A204.1 (cell line): ENCODE measurements around the gene IRS1.

Source experiments
- FAIRE-seq: peaks from 2 replicates; lab custom pipeline; 2012; peaks lifted over from hg19 to GRCh38; lab: Jason Lieb, UNC

The IRS1 gene

DNA sequence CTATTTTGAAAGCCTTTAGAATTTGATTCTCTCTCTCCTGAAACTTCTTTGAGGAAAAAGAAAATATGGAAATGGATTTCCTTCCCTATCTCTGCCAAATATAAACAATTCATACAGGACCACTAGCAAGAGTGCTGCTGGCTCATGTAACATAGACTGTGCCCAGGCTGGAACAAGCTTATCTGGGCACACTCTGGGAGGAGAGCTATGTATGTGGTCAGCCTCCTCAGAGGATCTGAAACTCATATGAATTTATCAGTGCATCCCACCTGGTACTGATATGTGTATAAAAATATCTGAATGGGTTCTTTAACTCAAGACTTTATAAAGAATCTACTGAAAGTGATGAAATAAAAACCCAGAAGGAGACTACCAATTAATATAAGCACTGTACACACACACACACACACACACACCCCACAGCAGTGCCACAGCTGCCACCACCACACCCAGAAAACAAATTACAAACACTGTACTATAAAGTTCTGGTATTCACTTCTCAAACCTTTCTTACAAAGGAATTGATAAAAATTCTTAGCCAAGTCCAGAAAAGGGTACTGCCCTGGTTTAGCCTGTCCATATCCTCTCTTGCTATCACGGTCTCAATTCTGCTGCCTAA, 115.6 kb downstream of the IRS1 start:
- no peak for FAIRE-seq

DNA sequence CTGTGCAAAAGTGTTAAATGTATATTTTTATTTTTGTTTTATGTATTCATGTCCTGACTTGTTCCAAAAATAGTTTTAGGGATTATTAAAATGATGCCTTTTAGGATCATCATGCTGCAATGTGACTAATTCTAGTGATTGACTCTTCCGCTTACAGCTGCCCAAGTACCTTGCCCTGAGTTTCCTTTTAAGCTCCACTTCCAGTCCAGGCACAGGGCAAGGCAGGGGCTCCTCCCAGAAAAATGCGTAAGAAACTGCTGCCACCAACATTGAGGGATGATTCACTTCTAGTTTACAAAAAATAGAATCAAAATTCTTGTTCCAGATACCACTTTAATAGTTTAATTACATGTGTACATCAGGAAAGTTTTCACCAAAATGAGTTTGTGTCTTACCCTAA, 116.4 kb downstream of the IRS1 start:
- no peak for FAIRE-seq
